BJ (cell line): ENCODE measurements around the gene CYP46A1. TPM values are rescaled to one million over a fixed set of nuclear protein-coding genes. Genes with fewer than 3 reads are reported as not detected.

Experiments
- CTCF ChIA-PET: fragments of 350-600 bp; formaldehyde crosslinking; extraction: SDS; loops from one replicate; lab custom pipeline; 2021; ENCODE audit warnings: antibody characterized with exemption, inconsistent platforms; lab: Yijun Ruan, JAX
- POLR2A ChIA-PET: fragments of 300-600 bp; sonication (Branson Sonifier 250); formaldehyde crosslinking; extraction: SDS; loops from one replicate; lab custom pipeline; 2021; ENCODE audit warnings: antibody characterized with exemption; lab: Charles Lee
- DNase-seq: peaks from one replicate; pipeline ENCODE4 v3.0.0-alpha.2; 2011; ENCODE audit warnings: low read depth
- H3K27me3 ChIP-seq: 2 replicates; pipeline ENCODE4 v1.6.0; 2011; ENCODE audit warnings: low read length; ENCODE audit not compliant: control insufficient read depth, insufficient read depth
- H3K36me3 ChIP-seq: 2 replicates; pipeline ENCODE4 v1.5.1; 2011; ENCODE audit warnings: low read length; ENCODE audit not compliant: control insufficient read depth, insufficient read depth
- H3K4me3 ChIP-seq: 2 replicates; pipeline ENCODE4 v1.5.1; 2011; ENCODE audit warnings: low read depth, mild to moderate bottlenecking, control low read depth, low read length
- polyA plus RNA-seq: library from polyadenylated mRNA; depleted of rRNA; stranded (reverse); fragments of >200 nt; gene quantifications from 2 replicates; pipeline ENCODE4 v1.2.3, GENCODE V29; 2011
- TF ChIP-seq, protein P1 (sequence below): IDR thresholded peaks from 2 replicates; pipeline ENCODE4 v1.5.1; 2011; ENCODE audit warnings: low read depth, mild to moderate bottlenecking, control low read depth, inconsistent platforms, low read length, moderate library complexity; ENCODE audit not compliant: insufficient read depth

The CYP46A1 gene
- polyA plus RNA-seq, 1 experiment = 0.06 TPM

DNA sequence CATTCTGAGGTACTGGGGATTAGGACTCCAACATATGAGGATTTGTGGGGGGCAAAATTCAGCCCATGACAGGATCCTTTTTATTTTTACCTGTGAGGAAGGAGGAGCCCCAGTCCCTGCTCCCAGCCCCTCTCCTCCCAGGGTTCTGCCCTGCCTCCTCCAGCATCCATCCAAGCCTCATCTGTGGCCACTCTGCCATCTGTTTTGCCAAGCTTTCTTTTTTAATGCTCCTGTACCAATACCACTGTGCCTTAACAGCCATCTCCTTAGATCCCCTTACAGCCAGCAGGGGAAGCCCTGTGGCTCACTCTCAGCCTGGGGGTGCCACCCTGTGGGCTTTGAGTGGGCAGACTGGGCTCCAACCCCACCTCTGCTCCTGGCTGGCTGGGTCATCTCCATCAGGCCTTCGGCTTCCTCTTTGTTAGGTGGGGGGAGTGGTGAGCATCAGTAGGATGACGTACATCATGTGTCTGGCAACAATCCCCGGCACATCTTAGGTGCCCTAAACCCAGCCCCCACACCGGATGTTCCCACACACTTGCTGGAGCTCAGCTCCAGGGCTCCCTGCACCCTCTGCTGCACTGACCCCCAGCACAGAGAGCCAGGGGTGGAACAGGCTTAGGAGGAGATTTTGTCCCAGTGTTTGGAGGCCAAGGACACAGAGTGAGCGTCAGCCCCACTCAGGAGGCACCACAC is 40.2 kb downstream of the CYP46A1 start:
- no peaks in the 10 kb centered on the region for H3K36me3 ChIP-seq
- POLR2A ChIA-PET = interaction anchor here (0.5 kb wide), 1 partner anchor 237 kb away, joined by 4 read pairs; no protein-coding TSS in a partner anchor
- TF ChIP-seq, protein P1, sequence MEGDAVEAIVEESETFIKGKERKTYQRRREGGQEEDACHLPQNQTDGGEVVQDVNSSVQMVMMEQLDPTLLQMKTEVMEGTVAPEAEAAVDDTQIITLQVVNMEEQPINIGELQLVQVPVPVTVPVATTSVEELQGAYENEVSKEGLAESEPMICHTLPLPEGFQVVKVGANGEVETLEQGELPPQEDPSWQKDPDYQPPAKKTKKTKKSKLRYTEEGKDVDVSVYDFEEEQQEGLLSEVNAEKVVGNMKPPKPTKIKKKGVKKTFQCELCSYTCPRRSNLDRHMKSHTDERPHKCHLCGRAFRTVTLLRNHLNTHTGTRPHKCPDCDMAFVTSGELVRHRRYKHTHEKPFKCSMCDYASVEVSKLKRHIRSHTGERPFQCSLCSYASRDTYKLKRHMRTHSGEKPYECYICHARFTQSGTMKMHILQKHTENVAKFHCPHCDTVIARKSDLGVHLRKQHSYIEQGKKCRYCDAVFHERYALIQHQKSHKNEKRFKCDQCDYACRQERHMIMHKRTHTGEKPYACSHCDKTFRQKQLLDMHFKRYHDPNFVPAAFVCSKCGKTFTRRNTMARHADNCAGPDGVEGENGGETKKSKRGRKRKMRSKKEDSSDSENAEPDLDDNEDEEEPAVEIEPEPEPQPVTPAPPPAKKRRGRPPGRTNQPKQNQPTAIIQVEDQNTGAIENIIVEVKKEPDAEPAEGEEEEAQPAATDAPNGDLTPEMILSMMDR = 0 out of 2 replicates have a peak, but pooled peaks have one; percentile 10
- CTCF ChIA-PET = interaction anchor here (1.1 to 1.2 kb wide), 2 partner anchors 37 to 123 kb away, joined by 3 read pairs; no protein-coding TSS in a partner anchor
- H3K4me3 ChIP-seq = no peak overlapping the region
- peaks cover 10% of the 10 kb centered on the region for H3K27me3 ChIP-seq
- no peak for DNase-seq

DNA sequence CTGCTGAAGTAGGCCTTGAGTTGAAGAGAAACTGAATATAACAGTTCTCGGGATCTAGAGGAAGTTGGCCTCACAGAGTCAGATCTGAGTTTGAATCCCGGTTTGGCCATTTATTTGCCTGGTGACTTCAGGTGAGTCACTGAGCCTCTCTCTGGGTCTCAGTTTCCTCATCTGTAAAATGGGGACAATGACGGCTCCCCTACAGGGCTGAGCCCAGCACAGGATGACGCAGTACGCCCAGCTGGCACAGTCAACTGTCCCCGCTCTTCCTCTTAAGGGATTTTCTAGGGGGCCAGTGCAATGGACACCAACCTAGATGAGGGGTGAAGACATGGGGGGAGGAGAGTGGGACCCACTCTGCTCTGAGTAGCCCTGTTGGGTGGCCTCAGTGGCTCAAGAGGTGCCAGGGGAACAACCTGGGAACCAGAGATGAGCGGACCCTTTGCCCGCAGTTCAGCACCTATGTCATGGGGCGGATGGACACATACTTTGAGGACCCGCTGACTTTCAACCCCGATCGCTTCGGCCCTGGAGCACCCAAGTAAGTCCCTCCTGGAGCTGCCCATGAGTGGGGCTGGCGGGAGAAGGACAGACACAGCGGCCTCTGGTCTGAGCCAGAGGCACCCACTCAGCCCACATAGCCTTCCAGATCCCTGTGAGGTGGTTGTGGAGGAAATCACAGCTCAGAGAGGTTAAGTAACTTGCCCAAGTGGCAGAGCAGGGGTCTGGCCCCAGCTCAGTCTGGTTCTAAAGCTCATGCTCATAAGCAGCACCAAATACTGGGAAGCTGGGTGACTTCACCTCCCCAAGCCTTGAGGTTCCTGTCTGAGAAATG is 41.1 kb downstream of the CYP46A1 start:
- Histone ChIP-seq H3K36me3 (no peaks in the 10 kb centered on the region), H3K27me3 (peaks cover 9% of the 10 kb centered on the region), H3K4me3 (no peak overlapping the region)
- ChIA-PET CTCF (interaction anchor here (0.8 to 1.2 kb wide), 2 partner anchors 9 to 37 kb away, joined by 3 read pairs; no protein-coding TSS in a partner anchor), POLR2A (no interaction called here)
- no peak for DNase-seq
- TF ChIP-seq, protein P1 = no peak

DNA sequence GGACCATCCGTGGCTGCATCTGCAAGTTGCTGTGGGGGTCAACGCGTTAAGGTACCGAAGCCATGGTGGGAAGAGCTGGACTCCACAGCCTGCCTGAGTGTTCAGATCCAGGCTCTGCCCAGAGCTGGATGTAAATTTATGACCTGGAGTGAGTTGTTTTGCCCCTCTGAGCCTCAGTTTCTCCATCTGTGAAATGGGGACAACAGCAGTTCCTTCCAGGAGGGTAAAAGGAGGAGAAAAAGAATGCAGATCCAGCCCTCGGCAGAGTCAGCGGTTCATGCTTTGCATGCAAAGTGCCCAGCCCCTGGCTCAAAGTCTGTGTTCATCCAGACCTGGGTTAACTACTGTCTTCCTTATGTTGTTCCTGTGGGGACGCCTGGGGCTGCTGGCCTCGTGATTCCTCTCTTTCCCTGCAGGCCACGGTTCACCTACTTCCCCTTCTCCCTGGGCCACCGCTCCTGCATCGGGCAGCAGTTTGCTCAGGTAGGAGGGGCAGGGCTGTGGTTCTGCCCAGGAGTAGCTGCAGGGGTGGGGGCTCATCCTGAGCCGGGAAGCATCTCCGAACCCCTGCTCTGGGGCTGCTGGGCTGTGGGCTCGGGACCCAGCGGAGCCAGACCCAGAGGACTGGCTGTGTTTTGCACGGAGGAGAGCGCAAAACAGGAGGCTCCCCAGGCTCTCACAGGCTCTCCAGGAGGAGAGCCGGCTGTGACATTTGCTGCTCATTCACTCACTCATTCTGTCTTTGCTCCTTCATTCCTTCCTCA is 41.9 kb downstream of the CYP46A1 start:
- TF ChIP-seq, protein P1 = no peak
- POLR2A ChIA-PET = no interaction called here

DNA sequence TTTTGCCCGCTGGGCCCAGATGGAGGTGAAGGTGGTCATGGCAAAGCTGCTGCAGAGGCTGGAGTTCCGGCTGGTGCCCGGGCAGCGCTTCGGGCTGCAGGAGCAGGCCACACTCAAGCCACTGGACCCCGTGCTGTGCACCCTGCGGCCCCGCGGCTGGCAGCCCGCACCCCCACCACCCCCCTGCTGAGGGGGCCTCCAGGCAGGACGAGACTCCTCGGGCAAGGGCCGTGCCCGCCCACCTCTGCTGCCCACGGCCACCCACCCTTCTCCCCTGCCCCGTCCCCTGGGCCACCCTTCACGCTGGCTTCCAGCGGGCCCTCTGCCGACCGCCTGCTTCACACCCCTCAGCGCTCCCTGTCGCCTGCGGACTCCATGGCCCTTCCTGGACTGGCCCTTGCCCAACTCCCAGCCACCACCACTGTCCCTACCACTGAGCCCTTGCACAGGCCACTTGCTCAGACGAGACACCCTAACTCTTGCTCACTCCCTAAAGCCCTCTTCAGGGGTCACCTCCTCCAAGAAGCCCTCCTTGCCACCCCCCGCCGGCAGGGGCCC is 42.5 kb downstream of the CYP46A1 start:
- TF ChIP-seq, protein P1 = no peak
- Histone ChIP-seq H3K27me3 (peaks cover 9% of the 10 kb centered on the region), H3K36me3 (no peaks in the 10 kb centered on the region), H3K4me3 (no peak overlapping the region)
- no peak for DNase-seq
- CTCF ChIA-PET = interaction anchor here (1.4 kb wide), 1 partner anchor 26 kb away, joined by 3 read pairs; no protein-coding TSS in a partner anchor
- POLR2A ChIA-PET = no interaction called here

More for the DNA sequence above, 41.9 kb downstream of the CYP46A1 start:
- no peak overlapping the region for H3K4me3 ChIP-seq
- no peaks in the 10 kb centered on the region for H3K36me3 ChIP-seq
- no peak for DNase-seq
- CTCF ChIA-PET = interaction anchor here (0.8 to 1.4 kb wide), 2 partner anchors 10 to 25 kb away, joined by 3 read pairs; no protein-coding TSS in a partner anchor
- H3K27me3 ChIP-seq = peaks cover 9% of the 10 kb centered on the region
